WTC11 (cell line): ENCODE measurements around the gene MICAL3. TPM values are rescaled to one million over a fixed set of nuclear protein-coding genes. Genes with fewer than 3 reads are reported as not detected.
A peak's percentile ranks its signal among the peaks of the same experiment; 100 is the strongest.
"Not testable (repeated sequence)": the region's sequence is repeated elsewhere in the genome, so short reads cannot be mapped to it uniquely, and the experiment has no call there.

Experiments used
- ATAC-seq: fragments of 200-7000 bp; cut with Tn5 transposase; 2 replicates; pipeline ENCODE4 v1.10.0; 2021; ENCODE audit warnings: mild to moderate bottlenecking, moderate library complexity
- CTCF ChIA-PET: fragments of 300-600 bp; sonication (Branson Sonifier 250); formaldehyde crosslinking; loops from one replicate; lab custom pipeline; 2021; ENCODE audit warnings: antibody characterized with exemption; lab: Charles Lee
- POLR2A ChIA-PET: fragments of 350-600 bp; sonication (Branson Sonifier 250); formaldehyde crosslinking; loops from one replicate; lab custom pipeline; 2021; ENCODE audit warnings: antibody characterized with exemption; lab: Charles Lee
- DNase-seq: peaks from one replicate; pipeline ENCODE4 v3.0.0; 2021; ENCODE audit warnings: low spot score
- H3K27ac Mint-ChIP-seq: 2 replicates; pipeline ENCODE4 v1.8.0; 2021; ENCODE audit warnings: mixed read lengths
- H3K27me3 Mint-ChIP-seq: 2 replicates; pipeline ENCODE4 v1.8.0; 2021; ENCODE audit warnings: low read depth, mild to moderate bottlenecking, moderate library complexity, mixed read lengths
- H3K36me3 Mint-ChIP-seq: 2 replicates; pipeline ENCODE4 v1.8.0; 2021; ENCODE audit warnings: mixed read lengths
- H3K4me1 Mint-ChIP-seq: 2 replicates; pipeline ENCODE4 v1.8.0; 2022; ENCODE audit warnings: mixed read lengths
- H3K4me3 Mint-ChIP-seq: 2 replicates; pipeline ENCODE4 v1.8.0; 2021; ENCODE audit warnings: mild to moderate bottlenecking, moderate library complexity, mixed read lengths
- H3K9me3 Mint-ChIP-seq: 2 replicates; pipeline ENCODE4 v1.8.0; 2021; ENCODE audit warnings: mixed read lengths
- AR ChIP-seq: fragments of 250-450 bp; sonication (Bioruptor Pico); IDR thresholded peaks from 2 replicates; pipeline ENCODE4 v1.9.0; 2021; ENCODE audit warnings: mild to moderate bottlenecking
- CTCF ChIP-seq: fragments of 200-600 bp; IDR thresholded peaks from 2 replicates; pipeline ENCODE4 v1.8.0; 2022; ENCODE audit warnings: antibody characterized with exemption
- E2F4 ChIP-seq: sonication (generic); formaldehyde crosslinking; IDR thresholded peaks from 2 replicates; pipeline ENCODE4 v1.8.1; 2022; ENCODE audit warnings: low read depth, mild to moderate bottlenecking, moderate library complexity, missing genetic modification reagents, borderline replicate concordance
- EMX1 ChIP-seq: fragments of 250-450 bp; sonication (Bioruptor Pico); IDR thresholded peaks from 2 replicates; pipeline ENCODE4 v1.8.0; 2021; ENCODE audit warnings: mild to moderate bottlenecking
- FOXJ3 ChIP-seq: sonication (generic); formaldehyde crosslinking; IDR thresholded peaks from 2 replicates; pipeline ENCODE4 v1.9.0; 2021; ENCODE audit warnings: missing genetic modification reagents, mild to moderate bottlenecking, borderline replicate concordance
- FOXK1 ChIP-seq: sonication (generic); formaldehyde crosslinking; IDR thresholded peaks from 2 replicates; pipeline ENCODE4 v1.8.0; 2022; ENCODE audit warnings: mild to moderate bottlenecking, moderate library complexity, missing genetic modification reagents
- PRDM15 ChIP-seq: sonication (generic); formaldehyde crosslinking; IDR thresholded peaks from 2 replicates; pipeline ENCODE4 v1.8.0; 2022; ENCODE audit warnings: missing genetic modification reagents
- STAT6 ChIP-seq: sonication (generic); formaldehyde crosslinking; conservative IDR thresholded peaks from 2 replicates; pipeline ENCODE4 v1.8.1; 2023; ENCODE audit warnings: mild to moderate bottlenecking, low read depth, missing genetic modification reagents, moderate library complexity
- ZNF138 ChIP-seq: sonication (generic); formaldehyde crosslinking; conservative IDR thresholded peaks from 2 replicates; pipeline ENCODE4 v1.8.1; 2022; ENCODE audit warnings: mild to moderate bottlenecking, moderate library complexity, missing genetic modification reagents
- ZNF425 ChIP-seq: fragments of 250-450 bp; sonication (Bioruptor Pico); conservative IDR thresholded peaks from 2 replicates; pipeline ENCODE4 v1.9.0; 2021; ENCODE audit warnings: mild to moderate bottlenecking
- total RNA-seq: library from RNA; stranded (reverse); gene quantifications from 3 replicates; pipeline ENCODE4 v1.2.3, GENCODE V29; 2021
- TF ChIP-seq, protein P1 (sequence below): sonication (generic); formaldehyde crosslinking; IDR thresholded peaks from 2 replicates; pipeline ENCODE4 v1.8.0; 2023; ENCODE audit warnings: mild to moderate bottlenecking, missing genetic modification reagents

The MICAL3 gene
- total RNA-seq, 1 experiment from 2014 or later, result 41.2 TPM

GRCh38 chr22:18071968-18072310 is 47.6 kb upstream of the MICAL3 start (continued):
- TF ChIP-seq PRDM15 (CRISPR knock-in tag) (no peak), E2F4 (CRISPR knock-in tag) (no peak), FOXK1 (CRISPR knock-in tag) (no peak), AR (CRISPR knock-in tag) (no peak), FOXJ3 (no peak), ZNF425 (CRISPR knock-in tag) (no peak), ZNF138 (CRISPR knock-in tag) (no peak)

DNA sequence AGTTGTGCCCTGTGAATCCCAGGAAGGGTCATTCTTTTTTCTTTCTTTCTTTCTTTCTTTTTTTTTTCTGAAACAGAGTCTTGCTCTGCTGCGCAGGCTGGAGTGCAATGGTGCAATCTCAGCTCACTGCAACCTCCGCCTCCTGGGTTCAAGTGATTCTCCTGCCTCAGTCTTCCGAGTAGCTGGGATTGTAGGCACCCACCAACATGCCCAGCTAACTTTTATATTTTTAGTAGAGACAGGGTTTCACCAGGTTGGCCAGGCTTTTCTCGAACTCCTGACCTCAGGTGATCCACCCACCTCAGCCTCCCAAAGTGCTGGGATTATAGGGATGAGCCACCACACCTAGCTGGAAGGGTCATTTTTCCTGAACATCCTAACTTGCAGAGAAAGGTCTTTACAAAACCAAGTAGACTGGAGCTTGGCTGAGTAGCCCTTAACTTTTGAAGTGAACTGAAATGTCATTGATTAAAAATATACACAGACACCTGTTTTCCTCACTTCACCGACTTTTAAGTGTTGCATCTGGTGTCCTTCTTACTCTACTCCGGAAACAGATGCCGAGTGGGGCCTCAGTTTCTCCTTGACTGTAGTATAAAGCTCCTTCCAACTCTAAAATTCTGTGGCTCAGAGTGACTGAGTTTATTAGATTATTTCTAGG is 47.1 kb upstream of the MICAL3 start:
- H3K4me1 Mint-ChIP-seq, H3K36me3 Mint-ChIP-seq, DNase-seq, H3K4me3 Mint-ChIP-seq, ATAC-seq, H3K27ac Mint-ChIP-seq, H3K9me3 Mint-ChIP-seq, H3K27me3 Mint-ChIP-seq, POLR2A ChIA-PET: not testable (repeated sequence)
- CTCF ChIA-PET, result interaction anchor here (1.2 to 1.5 kb wide), 4 partner anchors 111 to 286 kb away, joined by 3 to 5 read pairs (median 4); no protein-coding TSS in a partner anchor

GRCh38 chr22:18070556-18071306 is 46.4 kb upstream of the MICAL3 start:
- CTCF ChIA-PET, result interaction anchor here (1.2 to 1.5 kb wide), 4 partner anchors 110 to 285 kb away, joined by 3 to 5 read pairs (median 4); no protein-coding TSS in a partner anchor
- no peaks in the 10 kb centered on the region for H3K36me3 Mint-ChIP-seq
- H3K4me3 Mint-ChIP-seq, result no peak overlapping the region
- H3K4me1 Mint-ChIP-seq, result no peaks in the 10 kb centered on the region
- POLR2A ChIA-PET, result no interaction called here
- H3K9me3 Mint-ChIP-seq, result no peaks in the 10 kb centered on the region
- TF ChIP-seq, protein P1, sequence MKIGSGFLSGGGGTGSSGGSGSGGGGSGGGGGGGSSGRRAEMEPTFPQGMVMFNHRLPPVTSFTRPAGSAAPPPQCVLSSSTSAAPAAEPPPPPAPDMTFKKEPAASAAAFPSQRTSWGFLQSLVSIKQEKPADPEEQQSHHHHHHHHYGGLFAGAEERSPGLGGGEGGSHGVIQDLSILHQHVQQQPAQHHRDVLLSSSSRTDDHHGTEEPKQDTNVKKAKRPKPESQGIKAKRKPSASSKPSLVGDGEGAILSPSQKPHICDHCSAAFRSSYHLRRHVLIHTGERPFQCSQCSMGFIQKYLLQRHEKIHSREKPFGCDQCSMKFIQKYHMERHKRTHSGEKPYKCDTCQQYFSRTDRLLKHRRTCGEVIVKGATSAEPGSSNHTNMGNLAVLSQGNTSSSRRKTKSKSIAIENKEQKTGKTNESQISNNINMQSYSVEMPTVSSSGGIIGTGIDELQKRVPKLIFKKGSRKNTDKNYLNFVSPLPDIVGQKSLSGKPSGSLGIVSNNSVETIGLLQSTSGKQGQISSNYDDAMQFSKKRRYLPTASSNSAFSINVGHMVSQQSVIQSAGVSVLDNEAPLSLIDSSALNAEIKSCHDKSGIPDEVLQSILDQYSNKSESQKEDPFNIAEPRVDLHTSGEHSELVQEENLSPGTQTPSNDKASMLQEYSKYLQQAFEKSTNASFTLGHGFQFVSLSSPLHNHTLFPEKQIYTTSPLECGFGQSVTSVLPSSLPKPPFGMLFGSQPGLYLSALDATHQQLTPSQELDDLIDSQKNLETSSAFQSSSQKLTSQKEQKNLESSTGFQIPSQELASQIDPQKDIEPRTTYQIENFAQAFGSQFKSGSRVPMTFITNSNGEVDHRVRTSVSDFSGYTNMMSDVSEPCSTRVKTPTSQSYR (CRISPR knock-in tag), result no peak
- TF ChIP-seq CTCF (0 out of 2 replicates have a peak, but pooled peaks have one; percentile 18), STAT6 (no peak), EMX1 (CRISPR knock-in tag) (no peak)
- H3K27me3 Mint-ChIP-seq, result peaks cover 3% of the 10 kb centered on the region
- no peak for DNase-seq
- ATAC-seq, result no peak
- no peak overlapping the region for H3K27ac Mint-ChIP-seq
